Measurements from ENCODE around the gene DPP10.

DPP10 gene

GRCh38 chr2:115739574-115739973, 1297.1 kb downstream of the DPP10 start:
- no peak for DNase-seq (ENCODE audit: low spot score)

DNA sequence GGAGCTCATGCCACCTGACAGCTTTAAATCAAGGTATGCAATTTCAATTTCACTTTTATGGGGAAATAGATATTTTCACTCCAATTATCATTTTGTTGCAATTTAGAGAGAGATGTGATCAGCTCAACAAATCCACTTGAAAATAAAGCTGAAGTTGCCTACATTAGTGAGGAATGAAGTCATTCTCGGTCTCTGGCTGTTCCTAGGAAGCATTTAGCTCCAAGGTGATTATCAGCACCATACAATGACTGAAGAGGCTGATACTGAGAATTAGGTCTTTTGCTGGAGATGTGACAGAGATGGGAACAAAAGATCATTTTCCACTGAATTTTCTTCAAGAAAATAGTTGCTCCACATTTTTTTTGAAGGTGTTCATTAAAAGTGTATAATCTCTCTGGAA, 1303.7 kb downstream of the DPP10 start:
- DNase-seq (ENCODE audit: low spot score) = no peak

DNA sequence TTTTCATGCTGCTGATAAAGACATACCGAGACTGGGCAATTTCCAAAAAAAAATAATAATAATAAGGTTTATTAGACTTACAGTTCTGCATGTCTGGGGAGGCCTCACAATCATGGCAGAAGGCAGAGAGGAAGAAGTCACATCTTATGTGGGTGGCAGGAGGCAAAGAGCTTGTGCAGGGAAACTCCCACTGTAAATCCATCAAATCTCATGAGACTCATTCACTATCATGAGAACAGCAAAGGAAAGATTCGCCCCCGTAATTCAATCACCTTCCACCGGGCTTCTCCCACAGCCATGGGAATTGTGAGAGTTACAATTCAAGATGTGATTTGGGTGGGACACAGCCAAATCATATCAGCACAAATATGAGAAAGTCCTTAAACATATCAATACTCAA, 1314.8 kb downstream of the DPP10 start:
- DNase-seq (ENCODE audit: low spot score) = no peak

DNA sequence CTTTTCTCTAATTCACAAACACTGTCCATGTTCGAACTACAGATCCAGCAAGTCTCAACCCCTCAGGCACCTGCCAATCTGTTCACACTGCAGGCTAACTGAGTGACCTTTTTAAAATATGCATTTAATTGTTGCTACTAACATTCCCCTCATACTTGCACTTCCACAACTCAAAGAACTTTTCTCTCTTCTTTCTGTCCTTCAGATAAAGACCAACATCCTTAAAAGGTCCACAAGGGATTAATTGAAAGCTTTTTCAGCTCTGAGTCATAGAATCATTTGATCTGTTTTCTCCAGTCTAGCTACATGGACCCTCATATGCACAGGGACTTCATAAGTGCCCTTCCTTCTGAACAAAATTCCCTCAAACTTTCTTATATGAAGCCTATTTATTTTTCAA, 1321.2 kb downstream of the DPP10 start:
- DNase-seq (ENCODE audit: low spot score) = no peak

DNA sequence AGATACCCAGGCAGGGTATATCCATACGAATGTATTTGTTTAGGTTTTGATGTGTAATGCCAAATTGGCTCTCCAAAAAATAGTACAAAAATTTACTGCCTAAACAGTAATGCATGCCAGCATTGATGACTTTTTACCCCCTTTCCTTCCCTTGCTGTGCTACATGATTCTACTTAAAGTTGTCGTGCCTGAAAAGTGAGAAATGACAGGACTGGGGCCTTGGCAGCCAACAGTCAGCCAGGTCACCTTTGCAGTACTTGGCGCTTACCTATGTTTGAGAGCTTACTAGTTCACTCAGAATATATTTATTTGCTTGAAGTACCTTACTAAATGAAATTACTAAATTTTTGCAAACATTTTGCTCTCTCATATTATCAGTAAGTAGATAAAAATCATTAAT, 1329.1 kb downstream of the DPP10 start:
- DNase-seq (ENCODE audit: low spot score) = no peak

GRCh38 chr2:115774361-115774760, 1331.9 kb downstream of the DPP10 start:
- DNase-seq (ENCODE audit: low spot score) = no peak

- DNase-seq (ENCODE audit: low spot score) = no peak
Measured at GRCh38 chr2:115779085-115779632, 1336.7 kb downstream of the DPP10 start.

DNA sequence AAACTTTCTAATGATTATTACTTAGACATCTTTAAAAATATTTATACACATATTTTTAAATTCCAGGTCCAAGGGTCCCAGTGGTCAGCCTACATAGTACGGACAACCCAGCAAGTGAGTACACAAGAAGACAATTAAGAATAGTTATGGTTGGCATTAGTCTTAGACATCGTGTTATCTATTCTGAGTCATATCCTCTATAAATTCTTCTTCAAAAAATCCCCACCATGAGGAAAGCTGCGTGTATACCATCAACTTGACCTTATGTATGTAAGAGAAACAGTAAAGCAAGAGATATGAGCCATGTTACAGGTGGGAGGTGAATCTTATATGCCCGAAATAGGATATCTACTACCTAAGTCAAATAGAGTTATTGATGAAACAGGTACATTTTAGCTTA, 1339.8 kb downstream of the DPP10 start:
- DNase-seq (ENCODE audit: low spot score) = no peak

- no peak for DNase-seq (ENCODE audit: low spot score)
Measured at GRCh38 chr2:115796078-115796477, 1353.6 kb downstream of the DPP10 start.

DNA sequence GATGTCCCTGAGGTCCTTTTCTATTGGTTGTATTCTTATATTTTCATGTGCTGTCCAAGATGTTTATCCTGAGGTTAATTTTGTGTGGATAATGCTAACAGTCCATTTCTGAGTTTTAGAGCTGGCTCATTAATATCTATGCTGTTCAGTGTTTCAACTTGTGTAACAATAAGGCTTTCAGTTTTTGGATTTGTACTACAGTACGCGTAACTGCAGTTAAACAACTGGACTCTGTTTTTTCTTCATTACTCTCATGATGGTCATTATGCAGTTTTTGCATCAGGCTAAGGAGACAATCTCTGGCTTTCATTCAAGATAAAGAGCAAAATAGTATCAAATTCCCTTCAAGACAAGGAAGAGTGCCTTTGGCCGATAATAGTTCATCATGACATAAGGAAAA, 1364.8 kb downstream of the DPP10 start:
- DNase-seq (ENCODE audit: low spot score) = no peak

GRCh38 chr2:115825912-115826311, 1383.5 kb downstream of the DPP10 start:
- no peak for DNase-seq (ENCODE audit: low spot score)

GRCh38 chr2:115833196-115833595, 1390.8 kb downstream of the DPP10 start:
- no peak for DNase-seq (ENCODE audit: low spot score)

GRCh38 chr2:115838539-115838938, 1396.1 kb downstream of the DPP10 start:
- no peak for DNase-seq (ENCODE audit: low spot score)

GRCh38 chr2:115842306-115842705, 1399.9 kb downstream of the DPP10 start:
- DNase-seq (ENCODE audit: low spot score) = no peak

GRCh38 chr2:115848192-115848591, 1405.8 kb downstream of the DPP10 start:
- no peak for DNase-seq (ENCODE audit: low spot score)

- DNase-seq (ENCODE audit: low spot score) = no peak
Measured at GRCh38 chr2:115867024-115867423, 1424.6 kb downstream of the DPP10 start.

DNA sequence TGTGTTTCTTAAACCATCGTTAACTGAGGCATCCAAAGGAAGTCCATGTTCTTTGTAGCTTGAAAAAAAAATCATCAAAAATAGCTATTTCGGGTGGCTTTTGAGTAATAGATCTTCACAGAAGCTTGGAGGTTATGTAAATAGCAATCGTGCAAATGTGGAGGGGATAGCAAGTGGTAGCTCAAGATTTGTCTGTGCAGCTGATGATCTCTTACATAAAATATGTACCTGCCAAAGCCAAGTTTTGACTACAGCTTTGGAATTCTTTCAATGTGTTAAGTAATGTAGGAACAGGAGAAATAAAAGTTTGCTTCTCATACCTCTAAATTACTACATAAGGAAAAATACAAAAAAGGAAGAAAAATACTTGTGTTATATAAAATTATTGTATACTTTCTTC, 1432.0 kb downstream of the DPP10 start:
- DNase-seq (ENCODE audit: low spot score) = no peak

DNA sequence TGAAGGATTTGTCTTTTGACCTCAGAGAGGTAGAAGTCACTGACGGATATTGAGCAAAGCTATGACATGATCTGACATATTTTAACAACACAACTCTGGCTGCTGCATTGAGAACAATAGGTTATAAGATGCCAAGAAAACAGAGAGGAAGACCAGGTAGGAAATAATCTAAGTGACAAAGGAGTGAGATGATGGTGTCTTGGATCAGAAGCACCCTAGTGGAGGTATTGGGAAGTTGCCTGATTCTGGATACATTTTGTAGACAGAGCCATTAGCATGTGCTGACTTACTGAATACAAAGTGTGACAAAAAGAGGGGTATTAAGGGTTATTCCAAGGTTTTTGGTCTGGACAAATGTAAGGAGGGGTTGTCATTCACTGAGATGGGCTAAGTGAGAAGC, 1438.1 kb downstream of the DPP10 start:
- no peak for DNase-seq (ENCODE audit: low spot score)

DNA sequence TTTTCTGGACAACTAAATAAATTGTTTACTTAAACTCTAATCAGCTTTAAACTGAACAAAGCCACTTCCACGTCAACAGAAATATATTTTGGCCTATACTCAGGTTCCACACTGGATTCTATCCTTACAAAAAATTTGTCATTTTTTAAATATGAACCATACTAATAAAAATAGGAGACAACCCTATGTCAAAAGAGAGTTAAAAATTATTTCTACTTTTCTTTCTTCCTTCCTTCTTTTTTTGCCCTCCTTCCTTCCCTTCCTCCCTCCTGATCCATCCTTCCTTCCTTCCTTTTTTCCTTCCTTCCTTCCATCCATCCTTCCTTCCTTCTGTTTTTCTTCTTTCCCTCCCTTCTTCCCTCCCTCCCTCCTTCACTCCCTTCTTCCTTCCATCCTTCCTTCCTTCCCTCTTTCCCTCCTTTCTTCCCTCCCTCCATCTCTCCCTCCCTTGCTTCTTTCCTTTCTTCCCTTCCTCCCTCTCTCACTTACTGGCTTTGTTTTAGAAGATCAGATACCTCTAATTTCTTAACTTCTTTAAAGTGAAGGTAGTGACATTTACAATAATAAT, 1444.9 kb downstream of the DPP10 start:
- DNase-seq (ENCODE audit: low spot score) = no peak

All from cerebellar cortex (tissue), 1 donor.